Ovary (tissue), 9 donors: ENCODE data around the gene CSMD2. TPM values are rescaled to one million over a fixed set of nuclear protein-coding genes. Genes with fewer than 3 reads are reported as not detected.

Experiments used
- DNase-seq, 5 donors: peaks; one replicate each; pipeline ENCODE4 v3.0.0-alpha.2; 2019 to 2020
- H3K27ac ChIP-seq, 2 donors: fragments of 200-600 bp; one replicate each; pipeline versions ENCODE4 v1.5.1 to v1.8.0; 2019 to 2022
- H3K27me3 ChIP-seq: fragments of 200-600 bp; one replicate; pipeline ENCODE4 v1.8.0; 2022
- H3K36me3 ChIP-seq: fragments of 200-600 bp; sonication (generic); one replicate; pipeline ENCODE4 v1.5.1; 2019
- H3K4me1 ChIP-seq: one replicate; pipeline ENCODE4 v1.8.1; 2013; ENCODE audit warnings: mild to moderate bottlenecking, moderate library complexity; ENCODE audit not compliant: insufficient read depth
- H3K4me3 ChIP-seq: fragments of 200-600 bp; sonication (generic); one replicate; pipeline ENCODE4 v1.5.1; 2017
- H3K9me3 ChIP-seq, 2 donors: fragments of 200-600 bp in 1 of 2; sonication (generic) in 1 of 2; one replicate each; pipeline versions ENCODE4 v1.5.1 to v1.8.1; 2013 to 2019; ENCODE audit warnings: mild to moderate bottlenecking in 1 of 2, moderate library complexity in 1 of 2
- CTCF ChIP-seq, 3 donors: fragments of 450-650 bp in 2 of 3; fragments of 200-600 bp in 1 of 3; IDR thresholded peaks; one replicate each; pipeline versions ENCODE4 v1.5.1 to v1.8.0; 2016 to 2022; ENCODE audit warnings: antibody characterized with exemption in 3 of 3, mild to moderate bottlenecking in 1 of 3
- EP300 ChIP-seq: sonication (generic); formaldehyde crosslinking; IDR thresholded peaks from one replicate; pipeline ENCODE4 v1.6.1; 2017; ENCODE audit warnings: antibody characterized with exemption
- POLR2A ChIP-seq: fragments of 450-650 bp; IDR thresholded peaks from one replicate; pipeline ENCODE4 v1.6.1; 2017; ENCODE audit warnings: antibody characterized with exemption, mild to moderate bottlenecking, moderate library complexity
- WGBS, 3 donors: extraction: QIAGEN DNeasy Blood & Tissue Kit in 1 of 3; methylation state at CpG; one replicate each; pipeline versions ENCODE4 v1.1.5 to v1.1.7; 2013 to 2017; 5-methylcytosine and 5-hydroxymethylcytosine counted together
- intact Hi-C, 4 donors: fragments of 100-400 bp; cut with DNase I; formaldehyde crosslinking; loops; one replicate each; pipeline versions ENCODE4 v1.11.0 to v1.15.1; 2022 to 2023
- polyA plus RNA-seq, 2 donors: library from polyadenylated mRNA; stranded (reverse); fragments of 200-250 nt in 1 of 2; fragments of 350-450 nt in 1 of 2; fragmentation: Illumina TruSeq in 1 of 2; extraction: RNeasy Lipid Tissue Mini Kit (QIAGEN cat#74804) in 1 of 2; gene quantifications; one replicate each; pipeline ENCODE4 v1.2.3, GENCODE V29; 2013 to 2014
- total RNA-seq, 7 donors: library from RNA; depleted of rRNA in 2 of 7; stranded (reverse); fragments of >200 nt in 2 of 7; fragmentation: NEBNext Ultra II Directional in 3 of 7; extraction: Animal tissue kit (Norgen Biotek cat#: 25700) in 3 of 7; gene quantifications; one replicate each; pipeline versions ENCODE4 v1.1.0 to v1.2.4, GENCODE V29; 2016 to 2023
- donor health status: DM: no; HTN: no; CAD: no; lungs with moderate emphysema.
- donor health status: DM: no; HTN: no; CAD: no.
- donor health status: Bipolar disorder and iron deficiency.
- donor health status: DM: yes; HTN: yes; CAD: no.
- donor health status: DM: no; HTN: no; CAD: no.
- donor health status: DM: yes; HTN: yes; CAD: no.

Gene CSMD2
- total and polyA plus RNA-seq, 9 donors: 0.04 to 1.6 (median 0.18) TPM; not detected in 3

GRCh38 chr1:33797849-33798248 is 367.2 kb downstream of the CSMD2 start:
- no peaks in the 10 kb centered on the region for H3K9me3 ChIP-seq
- TF ChIP-seq CTCF (IDR thresholded peaks at IDR 0.05) (no peak), POLR2A (no peak), EP300 (no peak)
- no peak overlapping the region for H3K27ac ChIP-seq
- no peak overlapping the region for H3K4me3 ChIP-seq
- intact Hi-C loops: no loop called here
- 64 to 83% (median 75%) methylated on average over 6 of the region's 6 CpGs for WGBS, 3 donors
- H3K27me3 ChIP-seq: no peaks in the 10 kb centered on the region
- no peaks in the 10 kb centered on the region for H3K4me1 ChIP-seq
- no peaks in the 10 kb centered on the region for H3K36me3 ChIP-seq
- no peak for DNase-seq

- TF ChIP-seq CTCF (IDR thresholded peaks at IDR 0.05) (no peak), POLR2A (no peak), EP300 (no peak)
- Histone ChIP-seq H3K27me3 (no peaks in the 10 kb centered on the region), H3K4me1 (no peaks in the 10 kb centered on the region), H3K36me3 (no peaks in the 10 kb centered on the region), H3K27ac (no peak overlapping the region), H3K9me3 (no peaks in the 10 kb centered on the region), H3K4me3 (no peak overlapping the region)
- 58 to 68% (median 62%) methylated on average over 4 of the region's 4 CpGs for WGBS, 3 donors
- no peak for DNase-seq
- intact Hi-C loops: no loop called here
Measured at GRCh38 chr1:33792651-33793050, 372.4 kb downstream of the CSMD2 start.

- Histone ChIP-seq H3K9me3 (no peaks in the 10 kb centered on the region), H3K36me3 (no peaks in the 10 kb centered on the region), H3K27me3 (no peaks in the 10 kb centered on the region), H3K27ac (no peak overlapping the region), H3K4me1 (no peaks in the 10 kb centered on the region), H3K4me3 (no peak overlapping the region)
- TF ChIP-seq EP300: no peak
- TF ChIP-seq CTCF (IDR thresholded peaks at IDR 0.05): no peak
- TF ChIP-seq POLR2A: no peak
- WGBS, 3 donors: 70 to 93% (median 76%) methylated on average over 4 of the region's 4 CpGs
- intact Hi-C loops: no loop called here
- DNase-seq: no peak
Measured at GRCh38 chr1:33792216-33792615, 372.8 kb downstream of the CSMD2 start.

GRCh38 chr1:33791251-33791650 is 373.8 kb downstream of the CSMD2 start:
- Histone ChIP-seq H3K4me3 (no peak overlapping the region), H3K27me3 (no peaks in the 10 kb centered on the region), H3K27ac (no peak overlapping the region), H3K9me3 (no peaks in the 10 kb centered on the region), H3K36me3 (no peaks in the 10 kb centered on the region), H3K4me1 (no peaks in the 10 kb centered on the region)
- 64 to 90% (median 87%) methylated on average over 2 of the region's 2 CpGs for WGBS, 3 donors
- no peak for DNase-seq
- intact Hi-C loops: no loop called here
- TF ChIP-seq EP300 (no peak), POLR2A (no peak), CTCF (IDR thresholded peaks at IDR 0.05) (no peak)

- Histone ChIP-seq H3K27me3 (no peaks in the 10 kb centered on the region), H3K27ac (no peak overlapping the region), H3K36me3 (no peaks in the 10 kb centered on the region), H3K9me3 (no peaks in the 10 kb centered on the region), H3K4me3 (no peak overlapping the region), H3K4me1 (no peaks in the 10 kb centered on the region)
- TF ChIP-seq CTCF (IDR thresholded peaks at IDR 0.05): no peak
- TF ChIP-seq POLR2A: no peak
- no peak for TF ChIP-seq EP300
- no peak for DNase-seq
- WGBS, 3 donors: 79 to 85% (median 81%) methylated on average over 1 of the region's 1 CpG
- intact Hi-C loops: no loop called here
Measured at GRCh38 chr1:33790577-33790976, 374.5 kb downstream of the CSMD2 start.
